NT2/D1 (cell line): Measurements from ENCODE around the gene TLCD2.
"Not testable (repeated sequence)": the region's sequence is repeated elsewhere in the genome, so short reads cannot be mapped to it uniquely, and the experiment has no call there.

ENCODE experiments used
- SUZ12 ChIP-seq: IDR thresholded peaks from 2 replicates; pipeline ENCODE4 v1.6.1; 2011; ENCODE audit not compliant: insufficient read length, insufficient read depth; ENCODE audit errors: extremely low read depth
- YY1 ChIP-seq: IDR thresholded peaks from 2 replicates; pipeline ENCODE4 v1.6.1; 2011; ENCODE audit not compliant: insufficient read length, insufficient read depth
- ZNF274 ChIP-seq: IDR thresholded peaks from 2 replicates; pipeline ENCODE4 v1.6.1; 2011; ENCODE audit warnings: mild to moderate bottlenecking, low read depth, low read length

- TF ChIP-seq YY1, ZNF274, SUZ12: not testable (repeated sequence)
These were observed 57.4 kb downstream of the TLCD2 start for GRCh38 chr17:1652794-1653193.
